Dermis lymphatic vessel endothelial cell (primary cell): ENCODE results near the gene ITK. TPM values are rescaled to one million over a fixed set of nuclear protein-coding genes. Genes with fewer than 3 reads are reported as not detected.

Experiments used
- total RNA-seq: library from RNA; depleted of rRNA; stranded (reverse); fragments of >200 nt; gene quantifications from 2 replicates; pipeline ENCODE4 v1.2.1, GENCODE V29; 2014

The ITK gene
- not detected in 2 replicates for total RNA-seq

GRCh38 chr5:157180374-157181264 is at the start of gene ITK:
Gene ITK, plus strand, starts transcription at chr5:157180840. Its CDS starts 138 bp downstream, at chr5:157180978.

GRCh38 chr5:157142317-157143126 is 38.1 kb upstream of the ITK start, which contains the start of gene MED7:
Gene MED7, minus strand, starts transcription at chr5:157142865. Its CDS starts 3,434 bp downstream, at chr5:157139431.

GRCh38 chr5:157166214-157167213 is 14.1 kb upstream of the ITK start, which contains the start of gene GARIN3:
Gene GARIN3, minus strand, starts transcription at chr5:157166264. Its CDS starts 96 bp downstream, at chr5:157166168.

GRCh38 chr5:157265714-157266285 is 85.2 kb downstream of the ITK start, which contains the start of gene CYFIP2:
Gene CYFIP2, plus strand, starts transcription at chr5:157266123. Its CDS starts 19,239 bp downstream, at chr5:157285362.

Other genes with a start within 250 kb of the ITK start
- not detected in 2 replicates for gene TIMD4, start 217.6 kb upstream of the ITK start, total RNA-seq
- gene HAVCR1, start 121.7 kb upstream of the ITK start, total RNA-seq, result not detected in 2 replicates
- gene HAVCR2, start 71.8 kb upstream of the ITK start, total RNA-seq, result 0.11 and 1.5 TPM in 2 replicates
- gene MED7, start 38.0 kb upstream of the ITK start, total RNA-seq, result 8.1 and 9.2 TPM in 2 replicates
- not detected in 2 replicates for gene GARIN3, start 14.6 kb upstream of the ITK start, total RNA-seq
- 2.4 and 5.7 TPM in 2 replicates for gene CYFIP2, start 85.3 kb downstream of the ITK start, total RNA-seq